Esophagus muscularis mucosa (tissue), 3 donors: Measurements from ENCODE around the gene POLR2M.

ENCODE experiments used
- CTCF ChIP-seq, 3 experiments: fragments of 200-600 bp in 2 of 3; fragments of 450-650 bp in 1 of 3; sonication (generic) in 2 of 3; IDR thresholded peaks; one replicate each; pipeline ENCODE4 v1.5.1; 2017 to 2019; ENCODE audit warnings: antibody characterized with exemption in 3 of 3, mild to moderate bottlenecking in 2 of 3, moderate library complexity in 1 of 3
- POLR2A ChIP-seq: fragments of 450-650 bp; IDR thresholded peaks from one replicate; pipeline ENCODE4 v1.6.1; 2017; ENCODE audit warnings: antibody characterized with exemption, moderate library complexity, mild to moderate bottlenecking, low read depth

GRCh38 chr15:57708047-57708446 lies 1.5 kb downstream of the POLR2M start:
- no peak for TF ChIP-seq CTCF (IDR thresholded peaks at IDR 0.05)
- no peak for TF ChIP-seq POLR2A
